Osteocyte (in vitro differentiated cells): ENCODE data around the gene PUS7. TPM values are rescaled to one million over a fixed set of nuclear protein-coding genes. Genes with fewer than 3 reads are reported as not detected.
"Not testable (repeated sequence)": the region's sequence is repeated elsewhere in the genome, so short reads cannot be mapped to it uniquely, and the experiment has no call there.

ENCODE experiments used
- DNase-seq: peaks from one replicate; pipeline ENCODE4 v3.0.0; 2021; ENCODE audit warnings: mixed read lengths; ENCODE audit not compliant: unreplicated experiment; ENCODE audit errors: extremely low spot score
- H3K27ac Mint-ChIP-seq: one replicate; pipeline ENCODE4 v1.8.0; 2021; ENCODE audit warnings: mild to moderate bottlenecking, mixed read lengths; ENCODE audit not compliant: unreplicated experiment
- H3K27me3 Mint-ChIP-seq: one replicate; pipeline ENCODE4 v1.8.0; 2021; ENCODE audit warnings: mixed read lengths; ENCODE audit not compliant: unreplicated experiment
- H3K36me3 Mint-ChIP-seq: one replicate; pipeline ENCODE4 v1.8.0; 2021; ENCODE audit warnings: mixed read lengths; ENCODE audit not compliant: unreplicated experiment
- H3K4me1 Mint-ChIP-seq: one replicate; pipeline ENCODE4 v1.8.0; 2021; ENCODE audit warnings: mixed read lengths; ENCODE audit not compliant: unreplicated experiment
- H3K4me3 Mint-ChIP-seq: one replicate; pipeline ENCODE4 v1.8.0; 2021; ENCODE audit warnings: mild to moderate bottlenecking, moderate library complexity, mixed read lengths; ENCODE audit not compliant: unreplicated experiment
- H3K9me3 Mint-ChIP-seq: one replicate; pipeline ENCODE4 v1.8.0; 2021; ENCODE audit warnings: mixed read lengths; ENCODE audit not compliant: unreplicated experiment
- CTCF ChIP-seq: fragments of 200-600 bp; sonication (generic); IDR thresholded peaks from 2 replicates; pipeline ENCODE4 v1.5.0; 2021; ENCODE audit warnings: antibody characterized with exemption, mild to moderate bottlenecking, moderate library complexity
- total RNA-seq: library from RNA; stranded (reverse); gene quantifications from 2 replicates; pipeline ENCODE4 v1.2.1, GENCODE V29; 2021

Gene PUS7
- total RNA-seq, 1 donor from 2014 or later, result 18.5 TPM

- Mint-ChIP-seq H3K27ac (no peak overlapping the region), H3K36me3 (no peaks in the 10 kb centered on the region), H3K9me3 (no peaks in the 10 kb centered on the region), H3K27me3 (peaks cover 3% of the 10 kb centered on the region), H3K4me3 (no peak overlapping the region), H3K4me1 (peaks cover 17% of the 10 kb centered on the region)
- no peak for TF ChIP-seq CTCF
- DNase-seq, result no peak
Measured at GRCh38 chr7:105530126-105530525, 8.1 kb upstream of the PUS7 start.

GRCh38 chr7:105527737-105528136 lies 5.7 kb upstream of the PUS7 start:
- H3K4me3 Mint-ChIP-seq, H3K36me3 Mint-ChIP-seq, H3K9me3 Mint-ChIP-seq, DNase-seq, H3K4me1 Mint-ChIP-seq, H3K27ac Mint-ChIP-seq, H3K27me3 Mint-ChIP-seq: not testable (repeated sequence)

DNA sequence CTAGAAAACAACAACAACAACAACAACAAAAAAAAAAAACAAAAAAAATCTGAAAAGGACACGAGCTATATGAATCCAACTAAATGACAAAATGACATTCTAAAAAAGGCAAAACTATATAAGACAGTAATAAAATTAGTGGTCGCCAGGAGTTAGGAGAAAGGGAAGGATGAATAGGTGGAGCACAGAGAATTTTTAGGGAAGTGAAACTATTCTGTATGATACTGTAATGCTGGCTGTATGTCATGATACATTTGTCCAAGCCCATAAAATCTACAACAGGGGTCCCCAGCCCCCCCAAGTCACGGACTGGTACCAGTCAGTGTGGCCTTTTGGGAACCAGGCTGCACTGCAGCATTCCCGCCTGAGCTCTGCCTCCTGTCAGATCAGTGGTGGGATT lies 2.8 kb upstream of the PUS7 start:
- TF ChIP-seq CTCF, result no peak
- Mint-ChIP-seq H3K4me3 (no peak overlapping the region), H3K36me3 (no peaks in the 10 kb centered on the region), H3K9me3 (no peaks in the 10 kb centered on the region), H3K27ac (no peak overlapping the region), H3K27me3 (peaks cover 3% of the 10 kb centered on the region), H3K4me1 (peaks cover 9% of the 10 kb centered on the region)
- DNase-seq, result no peak

GRCh38 chr7:105524423-105524822 lies 2.4 kb upstream of the PUS7 start:
- not testable (repeated sequence) for H3K27ac Mint-ChIP-seq, H3K27me3 Mint-ChIP-seq, DNase-seq, H3K4me1 Mint-ChIP-seq, H3K4me3 Mint-ChIP-seq, H3K36me3 Mint-ChIP-seq, H3K9me3 Mint-ChIP-seq

- peak overlapping the region; percentile 97 for H3K4me3 Mint-ChIP-seq
- no peaks in the 10 kb centered on the region for H3K27me3 Mint-ChIP-seq
- no peaks in the 10 kb centered on the region for H3K36me3 Mint-ChIP-seq
- peak overlapping the region; percentile 95 for H3K27ac Mint-ChIP-seq
- no peak for TF ChIP-seq CTCF
- no peak for DNase-seq
- H3K9me3 Mint-ChIP-seq, result no peaks in the 10 kb centered on the region
- peaks cover 9% of the 10 kb centered on the region for H3K4me1 Mint-ChIP-seq
Measured at GRCh38 chr7:105521027-105521716, 899 bp downstream of the PUS7 start.

DNA sequence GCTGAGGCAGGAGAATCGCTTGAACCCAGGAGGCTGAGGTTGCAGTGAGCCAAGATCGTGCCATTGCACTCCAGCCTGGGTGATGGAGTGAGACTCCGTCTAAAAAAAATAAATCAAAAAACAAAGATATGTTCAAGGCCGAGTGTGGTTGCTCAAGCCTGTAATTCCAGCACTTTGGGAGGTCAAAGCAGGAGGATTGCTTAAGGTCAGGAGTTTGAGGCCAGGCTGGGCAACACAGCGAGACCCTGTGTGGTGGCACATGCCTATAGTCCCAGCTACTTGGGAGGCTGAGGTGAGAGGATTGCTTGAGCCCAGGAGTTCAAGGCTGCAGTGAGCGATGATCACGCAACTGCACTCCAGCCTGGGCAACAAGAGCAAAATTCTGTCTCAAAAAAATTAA lies 1.5 kb downstream of the PUS7 start:
- not testable (repeated sequence) for H3K9me3 Mint-ChIP-seq, H3K27me3 Mint-ChIP-seq, H3K36me3 Mint-ChIP-seq, H3K27ac Mint-ChIP-seq, H3K4me1 Mint-ChIP-seq, DNase-seq
- peak overlapping the region; percentile 14 for H3K4me3 Mint-ChIP-seq
